ENCODE results near the gene DCC. TPM values are rescaled to one million over a fixed set of nuclear protein-coding genes. Genes with fewer than 3 reads are reported as not detected.

The DCC gene
- total and polyA plus RNA-seq, 3 donors from 2014 or later = 7.9 to 42.1 (median 24.5) TPM

DNA sequence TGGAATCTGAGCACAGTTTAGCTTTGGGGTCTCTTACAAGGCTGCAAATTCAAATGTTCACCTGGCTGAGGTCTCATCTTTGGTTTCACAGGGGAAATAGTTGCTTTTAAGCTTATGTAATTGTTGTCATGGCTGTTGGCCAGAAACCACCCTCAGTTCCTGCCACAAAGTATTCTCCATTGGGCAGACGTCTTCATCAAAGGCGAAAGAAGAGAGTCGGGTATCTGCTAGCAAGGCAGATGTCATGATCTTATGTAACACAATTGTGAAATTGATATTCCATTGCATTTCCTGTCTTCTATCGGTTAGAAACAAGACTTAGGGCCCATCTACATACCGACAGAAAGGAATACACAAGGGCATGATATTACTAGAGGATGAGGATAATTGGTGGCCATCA lies 1068.3 kb downstream of the DCC start:
- no peak for TF ChIP-seq POLR2A (IDR thresholded peaks at IDR 0.05)
- TF ChIP-seq, protein P1, sequence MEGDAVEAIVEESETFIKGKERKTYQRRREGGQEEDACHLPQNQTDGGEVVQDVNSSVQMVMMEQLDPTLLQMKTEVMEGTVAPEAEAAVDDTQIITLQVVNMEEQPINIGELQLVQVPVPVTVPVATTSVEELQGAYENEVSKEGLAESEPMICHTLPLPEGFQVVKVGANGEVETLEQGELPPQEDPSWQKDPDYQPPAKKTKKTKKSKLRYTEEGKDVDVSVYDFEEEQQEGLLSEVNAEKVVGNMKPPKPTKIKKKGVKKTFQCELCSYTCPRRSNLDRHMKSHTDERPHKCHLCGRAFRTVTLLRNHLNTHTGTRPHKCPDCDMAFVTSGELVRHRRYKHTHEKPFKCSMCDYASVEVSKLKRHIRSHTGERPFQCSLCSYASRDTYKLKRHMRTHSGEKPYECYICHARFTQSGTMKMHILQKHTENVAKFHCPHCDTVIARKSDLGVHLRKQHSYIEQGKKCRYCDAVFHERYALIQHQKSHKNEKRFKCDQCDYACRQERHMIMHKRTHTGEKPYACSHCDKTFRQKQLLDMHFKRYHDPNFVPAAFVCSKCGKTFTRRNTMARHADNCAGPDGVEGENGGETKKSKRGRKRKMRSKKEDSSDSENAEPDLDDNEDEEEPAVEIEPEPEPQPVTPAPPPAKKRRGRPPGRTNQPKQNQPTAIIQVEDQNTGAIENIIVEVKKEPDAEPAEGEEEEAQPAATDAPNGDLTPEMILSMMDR (IDR thresholded peaks at IDR 0.05) = no peak
- 91 to 94% methylated on average over 5 of the region's 5 CpGs for WGBS, 2 donors
- Histone ChIP-seq H3K27me3 (no peaks in the 10 kb centered on the region), H3K36me3 (ENCODE audit: low read depth, missing control alignments) (no peaks in the 10 kb centered on the region), H3K4me3 (no peak overlapping the region), H3K27ac (no peak overlapping the region), H3K9me3 (no peaks in the 10 kb centered on the region), H3K4me1 (no peaks in the 10 kb centered on the region)
- intact Hi-C loops (cut with DNase I; ENCODE audit: low total_unique reads) = no loop called here
- no peak for DNase-seq

DNA sequence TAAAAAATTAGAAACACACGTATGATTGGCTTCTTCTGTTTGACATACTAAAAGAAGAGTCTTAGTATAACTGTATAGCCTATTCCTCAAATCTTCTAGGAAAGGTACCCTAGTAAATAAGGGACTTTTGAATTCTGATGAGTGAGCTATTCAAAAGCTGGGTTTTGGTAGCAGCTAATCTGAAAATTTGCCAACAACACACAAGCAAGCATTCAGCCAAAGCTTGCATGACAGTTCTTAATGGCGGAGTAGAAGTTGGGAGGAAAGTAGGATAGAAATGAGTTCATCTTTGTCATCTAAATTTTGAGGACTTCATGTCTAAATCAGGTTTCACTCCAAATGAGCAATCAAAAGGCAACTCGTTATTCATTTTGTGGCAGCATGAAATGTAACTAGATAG lies 1071.5 kb downstream of the DCC start:
- intact Hi-C loops (cut with DNase I; ENCODE audit: low total_unique reads) = no loop called here
- Histone ChIP-seq H3K9me3 (no peaks in the 10 kb centered on the region), H3K27ac (no peak overlapping the region), H3K27me3 (no peaks in the 10 kb centered on the region), H3K4me1 (no peaks in the 10 kb centered on the region), H3K4me3 (no peak overlapping the region), H3K36me3 (ENCODE audit: low read depth, missing control alignments) (no peaks in the 10 kb centered on the region)
- no peak for TF ChIP-seq POLR2A (IDR thresholded peaks at IDR 0.05)
- TF ChIP-seq, protein P1 (IDR thresholded peaks at IDR 0.05) = no peak
- no peak for DNase-seq
- 70% methylated on average over 3 of the region's 3 CpGs for WGBS, 2 donors

DNA sequence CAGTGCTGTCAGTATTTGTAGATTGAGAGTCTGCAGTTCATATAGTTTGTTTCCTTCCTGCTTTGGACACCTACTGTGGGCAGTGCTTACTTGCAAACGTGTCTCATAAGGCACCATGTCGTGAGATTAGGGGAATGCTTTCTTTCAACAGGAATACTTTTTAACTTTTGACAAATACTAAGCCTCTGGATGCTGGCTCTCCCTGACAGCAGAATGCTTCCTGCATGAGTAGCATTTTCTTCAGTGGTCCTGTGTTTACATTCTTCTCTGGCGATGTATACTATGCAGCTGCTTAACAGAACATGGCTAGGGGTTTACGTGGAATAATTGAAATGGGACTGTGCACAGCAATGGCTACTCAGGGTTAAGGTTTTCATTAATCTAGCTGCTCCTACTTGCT lies 1077.0 kb downstream of the DCC start:
- WGBS, 2 donors = 56 to 68% methylated on average over 4 of the region's 4 CpGs
- intact Hi-C loops (cut with DNase I; ENCODE audit: low total_unique reads) = no loop called here
- TF ChIP-seq, protein P1 (IDR thresholded peaks at IDR 0.05) = no peak
- TF ChIP-seq POLR2A (IDR thresholded peaks at IDR 0.05) = no peak
- no peaks in the 10 kb centered on the region for H3K4me1 ChIP-seq
- no peaks in the 10 kb centered on the region for H3K9me3 ChIP-seq
- DNase-seq = no peak
- H3K36me3 ChIP-seq (ENCODE audit: low read depth, missing control alignments) = no peaks in the 10 kb centered on the region
- no peak overlapping the region for H3K27ac ChIP-seq
- no peaks in the 10 kb centered on the region for H3K27me3 ChIP-seq
- no peak overlapping the region for H3K4me3 ChIP-seq

DNA sequence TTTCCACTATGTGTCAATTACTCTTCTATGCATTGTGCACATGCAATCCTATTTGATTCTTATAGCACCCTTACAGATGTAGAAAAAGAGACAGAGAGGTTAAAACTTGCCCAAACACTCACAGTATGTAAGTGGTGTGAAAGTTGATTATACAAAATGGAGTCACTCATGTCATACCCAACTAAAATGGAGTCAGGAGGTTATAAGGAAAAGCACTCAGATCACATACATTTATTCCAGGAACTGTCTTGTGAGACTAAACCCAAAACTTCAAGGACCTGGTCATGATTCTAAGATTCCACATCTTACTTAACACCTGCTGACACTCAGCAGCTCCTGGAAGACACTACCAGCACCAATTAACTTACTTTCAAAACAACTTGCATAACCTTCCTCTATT lies 1081.9 kb downstream of the DCC start:
- H3K9me3 ChIP-seq = no peaks in the 10 kb centered on the region
- no peak for TF ChIP-seq POLR2A (IDR thresholded peaks at IDR 0.05)
- TF ChIP-seq, protein P1 (IDR thresholded peaks at IDR 0.05) = no peak
- no peak overlapping the region for H3K4me3 ChIP-seq
- no peaks in the 10 kb centered on the region for H3K4me1 ChIP-seq
- H3K36me3 ChIP-seq (ENCODE audit: low read depth, missing control alignments) = no peaks in the 10 kb centered on the region
- no peaks in the 10 kb centered on the region for H3K27me3 ChIP-seq
- no peak overlapping the region for H3K27ac ChIP-seq
- DNase-seq = no peak
- intact Hi-C loops (cut with DNase I; ENCODE audit: low total_unique reads) = no loop called here

DNA sequence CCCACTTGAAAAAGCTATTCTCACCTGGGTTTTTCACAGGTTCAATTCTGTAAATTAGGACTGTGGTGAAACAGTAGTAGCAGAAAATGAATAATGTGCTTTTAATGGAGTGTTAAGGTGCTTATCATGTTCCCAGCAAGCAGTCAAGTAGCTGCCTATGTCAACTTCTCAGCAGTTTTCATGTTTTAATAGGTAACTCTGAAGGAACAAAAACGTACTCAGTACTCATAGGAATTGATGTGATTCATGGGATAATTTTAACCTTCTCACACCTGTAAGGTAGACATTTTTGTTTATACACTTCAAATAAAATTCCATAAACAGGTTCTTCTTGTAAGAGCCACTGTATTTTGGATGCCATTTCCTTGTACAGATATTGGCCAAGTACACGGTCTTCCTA lies 1082.9 kb downstream of the DCC start:
- Histone ChIP-seq H3K27ac (no peak overlapping the region), H3K9me3 (no peaks in the 10 kb centered on the region), H3K4me1 (no peaks in the 10 kb centered on the region), H3K4me3 (no peak overlapping the region), H3K36me3 (ENCODE audit: low read depth, missing control alignments) (no peaks in the 10 kb centered on the region), H3K27me3 (no peaks in the 10 kb centered on the region)
- intact Hi-C loops (cut with DNase I; ENCODE audit: low total_unique reads) = no loop called here
- DNase-seq = no peak
- no peak for TF ChIP-seq POLR2A (IDR thresholded peaks at IDR 0.05)
- TF ChIP-seq, protein P1 (IDR thresholded peaks at IDR 0.05) = no peak
- WGBS, 2 donors = 63 to 80% methylated on average over 2 of the region's 2 CpGs

All from testis (tissue), 3 donors.